ENCODE measurements around the gene ITM2C.

GRCh38 chr2:230888824-230889400, 24.2 kb downstream of the ITM2C start:
- TF ChIP-seq, protein P1, sequence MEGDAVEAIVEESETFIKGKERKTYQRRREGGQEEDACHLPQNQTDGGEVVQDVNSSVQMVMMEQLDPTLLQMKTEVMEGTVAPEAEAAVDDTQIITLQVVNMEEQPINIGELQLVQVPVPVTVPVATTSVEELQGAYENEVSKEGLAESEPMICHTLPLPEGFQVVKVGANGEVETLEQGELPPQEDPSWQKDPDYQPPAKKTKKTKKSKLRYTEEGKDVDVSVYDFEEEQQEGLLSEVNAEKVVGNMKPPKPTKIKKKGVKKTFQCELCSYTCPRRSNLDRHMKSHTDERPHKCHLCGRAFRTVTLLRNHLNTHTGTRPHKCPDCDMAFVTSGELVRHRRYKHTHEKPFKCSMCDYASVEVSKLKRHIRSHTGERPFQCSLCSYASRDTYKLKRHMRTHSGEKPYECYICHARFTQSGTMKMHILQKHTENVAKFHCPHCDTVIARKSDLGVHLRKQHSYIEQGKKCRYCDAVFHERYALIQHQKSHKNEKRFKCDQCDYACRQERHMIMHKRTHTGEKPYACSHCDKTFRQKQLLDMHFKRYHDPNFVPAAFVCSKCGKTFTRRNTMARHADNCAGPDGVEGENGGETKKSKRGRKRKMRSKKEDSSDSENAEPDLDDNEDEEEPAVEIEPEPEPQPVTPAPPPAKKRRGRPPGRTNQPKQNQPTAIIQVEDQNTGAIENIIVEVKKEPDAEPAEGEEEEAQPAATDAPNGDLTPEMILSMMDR (IDR thresholded peaks at IDR 0.05; ENCODE audit: insufficient read depth, low read length) = no peak
- no peak for TF ChIP-seq GABPA (IDR thresholded peaks at IDR 0.05; ENCODE audit: low read depth)
